SU-DHL-6 (cell line): Measurements from ENCODE around the gene FBN3.

Experiments
- H2AFZ ChIP-seq: fragments of 200-600 bp; sonication (generic); 2 replicates; pipeline ENCODE4 v1.6.1; 2014; ENCODE audit warnings: low read depth, mild to moderate bottlenecking, moderate library complexity, mixed read lengths, antibody characterized with exemption, low read length; ENCODE audit not compliant: severe bottlenecking
- H3F3A ChIP-seq: fragments of 200-600 bp; shearing (Covaris generic); 2 replicates; pipeline ENCODE4 v1.6.0; 2016; ENCODE audit warnings: antibody characterized with exemption, mild to moderate bottlenecking; ENCODE audit not compliant: insufficient read depth
- H3K27ac ChIP-seq: fragments of 200-600 bp; sonication (generic); 2 replicates; pipeline ENCODE4 v1.5.1; 2016; ENCODE audit warnings: low read depth, mild to moderate bottlenecking, low read length, moderate library complexity, mixed read lengths
- H3K27me3 ChIP-seq: fragments of 200-600 bp; sonication (generic), shearing (Covaris generic); 2 replicates; pipeline ENCODE4 v1.6.0; 2014; ENCODE audit warnings: mild to moderate bottlenecking, low read length
- H3K36me3 ChIP-seq: fragments of 200-600 bp; sonication (generic); 2 replicates; pipeline ENCODE4 v1.6.1; 2014; ENCODE audit warnings: mild to moderate bottlenecking, low read length, mixed read lengths
- H3K4me2 ChIP-seq: fragments of 300-600, 200-600 bp; shearing (Covaris generic), sonication (generic); 2 replicates; pipeline ENCODE4 v1.6.0; 2014; ENCODE audit warnings: low read length, low read depth, mild to moderate bottlenecking; ENCODE audit not compliant: poor library complexity, severe bottlenecking
- H3K4me3 ChIP-seq: fragments of 200-600 bp; sonication (generic); 2 replicates; pipeline ENCODE4 v1.5.1; 2014; ENCODE audit warnings: antibody characterized with exemption, low read length, mild to moderate bottlenecking, mixed read lengths; ENCODE audit not compliant: insufficient read depth, poor library complexity, severe bottlenecking
- H3K79me2 ChIP-seq: fragments of 200-600 bp; sonication (generic); 2 replicates; pipeline ENCODE4 v1.6.1; 2014; ENCODE audit warnings: mild to moderate bottlenecking, low read length, moderate library complexity; ENCODE audit not compliant: insufficient read depth
- H3K9ac ChIP-seq: fragments of 200-600 bp; sonication (generic); 2 replicates; pipeline ENCODE4 v1.7.0; 2014; ENCODE audit warnings: mild to moderate bottlenecking, low read length
- H3K9me2 ChIP-seq: fragments of 200-600 bp; sonication (generic); replicated peaks from 2 replicates; pipeline ENCODE4 v1.6.1; 2014; ENCODE audit warnings: low read length; ENCODE audit not compliant: insufficient read depth
- H3K9me3 ChIP-seq: fragments of 200-600 bp; sonication (generic); 2 replicates; pipeline ENCODE4 v1.6.1; 2014; ENCODE audit warnings: low read length, mixed read lengths; ENCODE audit not compliant: insufficient read depth
- H4K20me1 ChIP-seq: fragments of 200-600 bp; sonication (generic); 2 replicates; pipeline ENCODE4 v1.6.1; 2014; ENCODE audit warnings: low read depth, mild to moderate bottlenecking, antibody characterized with exemption, low read length, moderate library complexity, mixed read lengths
- CTCF ChIP-seq: fragments of 200-600 bp; sonication (generic); IDR thresholded peaks from one replicate; pipeline ENCODE4 v1.5.1; 2017; ENCODE audit warnings: antibody characterized with exemption, mild to moderate bottlenecking, low read length, moderate library complexity; ENCODE audit not compliant: insufficient read depth, poor library complexity, severe bottlenecking
- EZH2phosphoT487 ChIP-seq: fragments of 200-600 bp; sonication (generic), shearing (Covaris generic); conservative IDR thresholded peaks from 2 replicates; pipeline ENCODE4 v1.6.1; 2018; ENCODE audit warnings: mild to moderate bottlenecking, antibody characterized with exemption, low read length, moderate library complexity, mixed read lengths

Gene FBN3

GRCh38 chr19:8046569-8047165 is 102.7 kb downstream of the FBN3 start:
- no peak overlapping the region for H3K4me3 ChIP-seq
- no peaks in the 10 kb centered on the region for H3K36me3 ChIP-seq

GRCh38 chr19:8045872-8046568 is 103.4 kb downstream of the FBN3 start:
- no peaks in the 10 kb centered on the region for H4K20me1 ChIP-seq
- no peaks in the 10 kb centered on the region for H3F3A ChIP-seq
- H3K9me2 ChIP-seq, result no peaks in the 10 kb centered on the region
- no peaks in the 10 kb centered on the region for H3K9me3 ChIP-seq
- H3K36me3 ChIP-seq, result no peaks in the 10 kb centered on the region
- no peak overlapping the region for H3K4me2 ChIP-seq
- H3K9ac ChIP-seq, result no peak overlapping the region
- no peak overlapping the region for H3K27ac ChIP-seq
- no peak overlapping the region for H2AFZ ChIP-seq
- TF ChIP-seq EZH2phosphoT487, result no peak
- no peaks in the 10 kb centered on the region for H3K27me3 ChIP-seq
- H3K4me3 ChIP-seq, result no peak overlapping the region
- H3K79me2 ChIP-seq, result no peaks in the 10 kb centered on the region

More at GRCh38 chr19:8046569-8047165, 102.7 kb downstream of the FBN3 start:
- H3K9me2 ChIP-seq, result no peaks in the 10 kb centered on the region
- H3K9ac ChIP-seq, result no peak overlapping the region
- H3K27me3 ChIP-seq, result no peaks in the 10 kb centered on the region
- H3K4me2 ChIP-seq, result no peak overlapping the region
- H3K27ac ChIP-seq, result no peak overlapping the region
- H3K9me3 ChIP-seq, result no peaks in the 10 kb centered on the region
- no peak overlapping the region for H2AFZ ChIP-seq
- TF ChIP-seq EZH2phosphoT487 (no peak), CTCF (no peak)
- no peaks in the 10 kb centered on the region for H3F3A ChIP-seq
- H3K79me2 ChIP-seq, result no peaks in the 10 kb centered on the region
- H4K20me1 ChIP-seq, result no peaks in the 10 kb centered on the region

GRCh38 chr19:8044018-8044417 is 105.4 kb downstream of the FBN3 start:
- Histone ChIP-seq H3K9me3 (no peaks in the 10 kb centered on the region), H3K9me2 (no peaks in the 10 kb centered on the region), H3K36me3 (no peaks in the 10 kb centered on the region), H4K20me1 (no peaks in the 10 kb centered on the region), H3K4me2 (no peak overlapping the region), H3K79me2 (no peaks in the 10 kb centered on the region), H3K4me3 (no peak overlapping the region), H3K9ac (no peak overlapping the region), H3K27me3 (no peaks in the 10 kb centered on the region), H3K27ac (no peak overlapping the region), H2AFZ (no peak overlapping the region), H3F3A (no peaks in the 10 kb centered on the region)
- no peak for TF ChIP-seq EZH2phosphoT487
- TF ChIP-seq CTCF, result no peak

- Histone ChIP-seq H3K27me3 (no peaks in the 10 kb centered on the region), H3K9me3 (no peaks in the 10 kb centered on the region), H3K27ac (no peak overlapping the region), H4K20me1 (no peaks in the 10 kb centered on the region), H3K9ac (no peak overlapping the region), H2AFZ (no peak overlapping the region), H3F3A (no peaks in the 10 kb centered on the region), H3K4me2 (no peak overlapping the region), H3K4me3 (no peak overlapping the region), H3K9me2 (no peaks in the 10 kb centered on the region), H3K79me2 (no peaks in the 10 kb centered on the region), H3K36me3 (no peaks in the 10 kb centered on the region)
- TF ChIP-seq EZH2phosphoT487 (no peak), CTCF (no peak)
Observed at GRCh38 chr19:8042900-8043299, 106.5 kb downstream of the FBN3 start.
